SKM-1 (cell line): ENCODE results near the gene JAKMIP3.
"Not testable (repeated sequence)": the region's sequence is repeated elsewhere in the genome, so short reads cannot be mapped to it uniquely, and the experiment has no call there.

ENCODE experiments used
- DNase-seq: peaks from one replicate; lab custom pipeline; 2025; ENCODE audit not compliant: unreplicated experiment; lab: John Stamatoyannopoulos, UW

JAKMIP3 gene

DNA sequence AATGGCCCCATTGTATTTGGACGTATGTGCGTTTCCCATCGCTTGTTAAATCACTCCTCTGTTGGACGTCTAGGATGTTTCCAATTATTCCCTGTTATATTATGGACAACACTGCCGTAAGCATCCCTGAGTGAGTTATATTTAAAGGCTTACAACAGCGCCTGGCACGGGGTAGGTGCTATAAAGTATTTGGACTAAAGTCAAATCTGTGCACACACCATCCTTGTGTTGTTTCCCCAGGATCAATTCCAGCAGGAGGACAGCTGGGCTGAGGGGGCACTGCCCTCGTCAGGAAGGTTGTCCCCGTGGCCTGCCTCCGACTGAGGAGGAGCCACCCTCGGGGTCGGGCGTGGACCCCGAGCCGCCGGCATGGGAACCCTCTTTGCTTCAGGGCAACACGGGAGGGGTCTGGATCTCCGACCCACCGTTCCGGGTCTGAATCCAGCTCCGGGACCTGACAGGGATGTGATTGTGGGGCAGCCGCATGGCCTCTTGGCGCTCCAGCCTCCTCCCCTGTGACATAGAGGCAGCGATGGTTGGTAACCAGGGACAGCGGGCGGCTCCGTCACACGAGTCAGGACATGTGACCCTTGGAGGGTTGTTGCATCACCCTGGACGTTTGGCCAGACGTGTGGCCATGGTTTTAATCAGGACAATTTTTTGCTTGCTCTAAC, 1.5 kb upstream of the JAKMIP3 start:
- DNase-seq, result no peak

DNA sequence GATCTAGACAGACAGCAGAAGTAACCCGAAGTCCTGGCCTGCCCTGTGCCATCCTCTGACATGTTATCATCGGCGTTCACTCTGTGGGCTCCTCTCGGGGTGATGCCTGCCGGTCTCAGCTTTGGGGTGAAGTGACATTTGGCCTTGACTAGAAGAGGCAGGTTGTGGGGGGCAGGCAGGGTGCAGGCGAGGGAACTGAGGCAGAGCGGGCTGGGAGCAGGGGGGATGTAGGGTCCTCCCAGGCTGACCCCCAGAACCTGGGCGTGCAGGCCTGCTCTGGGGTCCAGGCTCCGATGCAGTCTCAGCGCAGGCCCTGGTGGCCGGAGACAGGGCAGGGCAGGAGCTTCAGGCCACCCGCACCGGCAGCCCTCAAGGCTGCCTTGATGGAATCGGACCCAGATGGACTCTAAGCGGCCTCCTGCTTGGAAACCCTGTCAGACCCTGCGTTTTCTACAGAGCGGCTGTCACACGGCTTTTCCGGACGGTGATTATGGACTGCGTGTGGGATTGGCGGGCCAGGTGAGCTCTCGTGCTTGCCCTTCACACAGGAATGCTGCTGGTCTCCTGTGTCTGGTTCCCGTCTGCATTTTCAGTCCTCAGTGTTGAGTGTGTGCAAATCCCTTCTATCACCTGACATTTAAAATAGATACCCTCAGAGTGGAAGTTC, 842 bp upstream of the JAKMIP3 start:
- DNase-seq, result no peak

- no peak for DNase-seq
Measured at GRCh38 chr10:132066186-132066585, 440 bp downstream of the JAKMIP3 start.

DNA sequence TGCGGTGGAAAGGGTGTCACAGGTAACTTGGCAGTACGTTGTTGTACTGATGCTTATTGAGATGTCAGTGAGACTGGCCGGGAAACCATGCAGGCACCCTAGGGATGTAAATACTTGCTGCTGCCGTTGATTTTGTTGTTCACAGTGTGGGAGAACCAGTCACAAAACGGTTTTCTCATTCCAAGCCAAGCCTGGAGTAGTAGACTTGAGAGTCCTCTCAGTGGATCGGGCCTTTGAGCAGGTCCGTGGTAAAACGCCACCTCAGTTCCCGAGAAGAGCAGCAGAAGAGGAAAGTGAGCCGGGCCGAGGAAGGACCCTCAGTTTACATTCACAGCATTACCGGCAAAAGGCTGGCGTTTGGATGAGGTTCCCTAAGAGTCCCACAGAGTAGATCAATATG, 1.1 kb downstream of the JAKMIP3 start:
- no peak for DNase-seq

- no peak for DNase-seq
Measured at GRCh38 chr10:132068431-132069121, 2.8 kb downstream of the JAKMIP3 start.

- DNase-seq, result no peak
Measured at GRCh38 chr10:132069122-132069848, 3.5 kb downstream of the JAKMIP3 start.

DNA sequence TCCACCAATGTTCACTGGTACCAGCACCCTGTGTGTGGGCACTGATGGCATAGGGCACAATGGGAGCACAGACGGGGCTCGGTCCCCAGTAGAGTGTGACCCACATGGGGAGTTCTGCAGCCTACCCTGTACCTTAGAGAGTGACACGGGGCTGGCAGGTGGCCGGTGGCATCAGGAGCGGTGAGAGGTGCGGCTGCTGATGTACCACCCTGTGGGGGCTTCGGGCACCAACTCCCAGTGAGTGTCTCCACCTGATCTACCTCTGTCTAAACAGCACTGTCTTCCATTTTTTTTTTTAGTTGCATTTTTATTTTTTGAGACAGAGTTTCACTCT, 4.1 kb downstream of the JAKMIP3 start:
- DNase-seq, result no peak

DNA sequence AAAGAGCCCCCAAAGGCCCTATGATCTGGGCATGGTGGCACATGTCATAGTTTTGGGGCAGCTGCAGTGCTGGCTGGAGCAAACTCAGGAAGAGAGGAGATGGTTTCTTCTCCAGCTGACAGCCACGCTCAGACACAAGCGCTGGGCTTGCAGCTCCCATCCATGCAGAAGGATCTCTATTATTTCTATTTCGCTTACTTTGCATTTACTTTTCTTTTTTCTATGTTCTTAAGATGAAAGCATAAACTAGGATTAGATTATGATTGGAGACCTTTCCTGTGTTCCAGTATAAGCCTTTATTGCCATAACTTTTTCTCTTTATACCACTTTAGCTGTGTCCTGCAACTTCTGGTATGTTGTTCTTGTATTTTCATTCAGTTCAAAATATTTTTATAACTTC, 5.0 kb downstream of the JAKMIP3 start:
- DNase-seq, result no peak

DNA sequence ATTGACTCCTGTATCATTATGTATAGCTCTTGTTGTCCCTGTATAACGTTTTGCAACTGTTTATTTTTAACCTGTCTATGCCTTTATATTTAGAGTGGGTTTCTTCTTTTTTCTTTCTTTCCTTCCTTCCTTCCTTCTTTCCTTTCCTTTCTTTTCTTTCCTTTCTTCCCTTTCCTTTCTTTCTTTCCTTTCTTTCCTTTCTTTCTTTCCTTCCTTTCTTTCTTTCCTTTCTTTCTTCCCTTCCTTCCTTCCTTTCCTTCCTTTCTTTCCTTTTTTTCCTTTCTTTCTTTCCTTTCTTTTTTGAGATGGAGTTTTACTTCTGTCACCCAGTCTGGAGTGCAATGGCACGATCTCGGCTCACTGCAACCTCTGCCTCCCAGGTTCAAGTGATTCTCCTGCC, 5.9 kb downstream of the JAKMIP3 start:
- DNase-seq, result no peak

DNA sequence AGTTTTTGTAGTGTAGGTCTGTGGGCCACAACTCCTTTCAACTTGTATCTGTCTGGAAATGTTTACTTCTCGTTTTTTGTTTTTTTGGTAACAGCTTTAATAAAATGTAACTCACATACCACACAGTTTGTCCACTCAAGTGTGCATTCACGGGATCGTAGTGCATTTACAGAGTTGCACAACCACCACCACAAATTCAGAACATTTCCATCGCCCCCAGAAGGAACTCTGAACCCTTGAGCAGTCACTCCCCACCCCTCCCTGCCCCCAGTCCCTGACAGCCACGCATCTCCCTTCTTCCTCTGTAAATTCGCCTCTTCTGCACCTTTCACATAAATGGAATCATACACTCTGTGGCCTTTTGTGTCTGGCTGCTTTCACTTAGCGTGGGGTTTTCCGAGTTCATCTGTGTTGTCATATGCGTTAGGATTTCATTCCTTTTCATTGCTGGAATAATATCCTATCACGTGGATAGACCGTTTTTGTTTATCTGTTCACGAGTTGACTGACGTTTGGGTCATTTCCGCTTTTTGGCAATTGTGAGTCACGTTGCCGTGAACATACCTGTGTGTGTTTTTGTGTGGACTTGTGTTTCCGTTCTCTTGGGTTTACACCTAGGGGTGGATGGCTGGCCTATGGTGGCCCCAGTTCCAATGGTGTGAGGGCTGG, 10.3 kb downstream of the JAKMIP3 start:
- no peak for DNase-seq

- DNase-seq, result no peak
Measured at GRCh38 chr10:132076578-132077081, 10.9 kb downstream of the JAKMIP3 start.

- no peak for DNase-seq
Measured at GRCh38 chr10:132077091-132077490, 11.3 kb downstream of the JAKMIP3 start.

GRCh38 chr10:132078746-132079345, 13.1 kb downstream of the JAKMIP3 start:
- no peak for DNase-seq

- DNase-seq, result not testable (repeated sequence)
Measured at GRCh38 chr10:132084384-132084783, 18.6 kb downstream of the JAKMIP3 start.

DNA sequence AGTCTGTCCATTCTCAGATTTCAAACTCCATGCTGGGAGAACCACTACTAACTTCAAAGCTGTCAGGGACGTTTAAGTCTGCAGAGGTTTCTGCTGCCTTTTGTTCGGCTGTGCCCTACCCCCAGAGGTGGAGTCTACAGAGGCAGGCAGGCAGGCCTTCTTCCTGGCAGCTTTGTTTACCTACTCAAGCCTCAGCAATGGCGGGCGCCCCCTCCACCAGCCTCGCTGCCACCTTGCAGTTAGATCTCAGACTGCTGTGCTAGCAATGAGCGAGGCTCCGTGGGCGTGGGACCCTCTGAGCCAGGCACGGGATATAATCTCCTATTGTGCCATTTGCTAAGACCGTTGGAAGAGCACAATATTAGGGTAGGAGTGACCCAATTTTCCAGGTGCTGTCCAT, 27.5 kb downstream of the JAKMIP3 start:
- DNase-seq, result not testable (repeated sequence)

DNA sequence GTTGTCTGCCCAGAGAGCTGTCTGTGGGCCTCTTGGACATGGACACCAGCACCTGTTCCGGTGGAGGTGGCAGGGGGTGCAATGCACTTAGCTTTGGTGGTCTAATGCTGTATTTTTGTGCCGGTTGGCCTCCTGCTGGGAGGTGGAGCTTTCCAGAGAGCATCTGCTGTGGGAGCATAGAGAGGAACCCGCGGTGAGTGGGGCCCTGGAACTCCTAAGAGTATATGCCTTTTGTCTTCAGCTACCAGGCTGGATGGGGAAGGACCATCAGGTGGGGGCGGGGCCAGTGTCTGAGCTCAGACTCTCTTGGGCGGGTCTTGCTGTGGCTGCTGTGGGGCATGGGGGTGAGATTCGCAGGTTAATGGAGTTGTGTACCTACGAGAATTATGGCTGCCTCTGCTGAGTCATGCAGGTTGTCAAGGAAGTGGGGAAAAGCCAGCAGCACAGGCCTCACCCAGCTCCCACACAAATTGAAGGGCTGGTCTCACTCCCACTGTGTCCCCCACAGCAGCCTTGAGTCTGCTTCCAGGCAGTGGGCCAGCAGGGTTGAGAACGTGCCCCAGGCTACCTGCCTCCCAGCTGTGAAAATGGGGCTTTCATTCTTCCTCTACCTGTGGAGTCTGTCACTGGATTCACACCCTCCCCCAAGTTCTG, 29.0 kb downstream of the JAKMIP3 start:
- no peak for DNase-seq

GRCh38 chr10:132095403-132096113, 29.8 kb downstream of the JAKMIP3 start:
- DNase-seq, result no peak

- no peak for DNase-seq
Measured at GRCh38 chr10:132096223-132096622, 30.5 kb downstream of the JAKMIP3 start.

DNA sequence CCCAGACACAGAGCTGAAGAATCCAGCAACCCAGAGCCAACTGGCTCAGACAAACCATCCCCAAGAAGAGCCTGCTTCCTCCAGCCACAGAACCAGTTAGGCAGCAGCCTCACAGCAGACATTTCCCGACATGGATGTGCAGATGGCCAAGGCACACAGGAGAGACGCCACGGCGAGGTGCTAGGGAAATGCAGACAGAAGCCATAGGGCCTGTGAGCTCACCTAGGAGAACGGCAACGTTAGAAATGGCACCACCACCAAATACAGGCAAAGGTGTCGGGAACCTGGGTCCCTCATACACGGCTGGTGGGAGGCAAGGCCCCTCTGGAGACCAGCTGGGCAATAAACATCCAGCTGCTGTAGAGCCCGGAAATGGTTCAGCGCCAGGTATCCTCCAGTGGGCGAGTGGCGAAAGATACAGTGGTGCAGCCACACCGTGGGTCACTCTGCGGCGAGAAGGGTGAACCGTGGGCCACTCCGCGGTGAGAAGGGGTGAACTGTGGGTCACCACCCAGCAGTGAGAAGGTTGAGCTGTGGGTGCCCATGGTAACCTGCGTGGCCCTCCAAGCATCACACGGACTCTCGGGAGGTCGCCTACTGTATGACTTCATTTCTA, 31.2 kb downstream of the JAKMIP3 start:
- DNase-seq, result no peak
